ENCODE data around the gene PACRG.
"Not testable (repeated sequence)": the region's sequence is repeated elsewhere in the genome, so short reads cannot be mapped to it uniquely, and the experiment has no call there.

Gene PACRG

GRCh38 chr6:163298079-163298830, 570.5 kb downstream of the PACRG start:
- FAIRE-seq: no peak

GRCh38 chr6:163300838-163301237, 573.1 kb downstream of the PACRG start:
- FAIRE-seq: no peak

- no peak for FAIRE-seq
These were observed 574.2 kb downstream of the PACRG start for GRCh38 chr6:163301726-163302635.

- no peak for FAIRE-seq
These were observed 575.0 kb downstream of the PACRG start for GRCh38 chr6:163302747-163303146.

- FAIRE-seq: no peak
These were observed 578.2 kb downstream of the PACRG start for GRCh38 chr6:163306000-163306399.

GRCh38 chr6:163308629-163309440, 581.1 kb downstream of the PACRG start:
- no peak for FAIRE-seq

GRCh38 chr6:163309491-163310026, 581.8 kb downstream of the PACRG start:
- FAIRE-seq: no peak

- no peak for FAIRE-seq
These were observed 582.6 kb downstream of the PACRG start for GRCh38 chr6:163310096-163310972.

GRCh38 chr6:163310973-163311383, 583.2 kb downstream of the PACRG start:
- FAIRE-seq: no peak

GRCh38 chr6:163311830-163312229, 584.1 kb downstream of the PACRG start:
- no peak for FAIRE-seq

- no peak for FAIRE-seq
These were observed 585.8 kb downstream of the PACRG start for GRCh38 chr6:163313566-163313965.

- no peak for FAIRE-seq
These were observed 586.2 kb downstream of the PACRG start for GRCh38 chr6:163313981-163314380.

- no peak for FAIRE-seq
These were observed 587.2 kb downstream of the PACRG start for GRCh38 chr6:163314791-163315470.

- FAIRE-seq: not testable (repeated sequence)
These were observed 589.2 kb downstream of the PACRG start for GRCh38 chr6:163316866-163317495.

- no peak for FAIRE-seq
These were observed 590.5 kb downstream of the PACRG start for GRCh38 chr6:163318071-163318786.

- no peak for FAIRE-seq
These were observed 592.0 kb downstream of the PACRG start for GRCh38 chr6:163319609-163320366.

GRCh38 chr6:163320402-163320801, 592.6 kb downstream of the PACRG start:
- no peak for FAIRE-seq

- FAIRE-seq: no peak
These were observed 593.0 kb downstream of the PACRG start for GRCh38 chr6:163320804-163321203.

- no peak for FAIRE-seq
These were observed 593.9 kb downstream of the PACRG start for GRCh38 chr6:163321717-163322116.
